Medulla oblongata (tissue), 1 donor: ENCODE data around the gene HNRNPA1.
"Not testable (repeated sequence)": the region's sequence is repeated elsewhere in the genome, so short reads cannot be mapped to it uniquely, and the experiment has no call there.

Experiments
- DNase-seq: peaks from one replicate; pipeline ENCODE4 v3.0.0-alpha.2; 2015; ENCODE audit errors: extremely low spot score

HNRNPA1 gene

GRCh38 chr12:54276368-54276767 is 4.2 kb upstream of the HNRNPA1 start:
- no peak for DNase-seq

DNA sequence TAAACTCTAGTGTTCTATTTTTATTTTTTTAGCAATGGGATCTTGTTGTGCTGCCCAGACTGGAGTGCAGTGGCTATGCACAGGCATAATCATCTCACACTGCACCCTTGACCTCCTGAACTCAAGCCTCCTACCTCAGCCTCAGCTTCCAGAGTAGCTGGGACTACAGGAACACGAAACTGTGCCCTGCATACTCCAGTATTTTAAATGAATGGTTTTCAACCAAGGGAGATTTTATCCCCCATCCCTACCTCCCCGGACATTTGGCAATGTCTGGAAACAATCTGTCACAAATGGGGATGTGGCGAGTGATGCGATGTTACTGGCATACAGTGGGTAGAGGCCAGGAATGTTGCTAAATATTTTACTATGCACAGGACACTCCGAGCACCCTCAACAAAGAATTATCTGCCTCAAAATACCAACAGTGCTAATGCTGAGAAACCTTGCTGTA is 2.7 kb upstream of the HNRNPA1 start:
- no peak for DNase-seq

DNA sequence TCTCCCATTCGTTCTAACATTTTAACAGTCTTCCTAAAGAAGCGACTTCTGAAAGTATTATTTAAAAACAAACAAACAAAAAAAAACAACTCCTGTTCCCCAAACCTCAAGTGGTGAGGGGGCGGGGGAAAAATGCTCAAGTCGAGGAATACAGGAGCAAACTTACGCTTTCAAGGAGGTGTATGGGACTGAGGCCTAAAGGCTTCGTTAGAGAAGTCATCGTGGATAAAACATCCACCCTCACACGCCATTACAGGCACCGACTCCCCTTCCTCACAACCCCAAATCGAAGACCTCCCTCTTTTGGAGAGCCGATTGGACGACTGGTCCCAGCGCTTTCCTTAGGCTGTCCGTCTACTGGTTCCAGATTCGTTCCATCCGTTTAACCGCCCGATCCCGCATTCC is 1.3 kb upstream of the HNRNPA1 start:
- DNase-seq, result no peak

DNA sequence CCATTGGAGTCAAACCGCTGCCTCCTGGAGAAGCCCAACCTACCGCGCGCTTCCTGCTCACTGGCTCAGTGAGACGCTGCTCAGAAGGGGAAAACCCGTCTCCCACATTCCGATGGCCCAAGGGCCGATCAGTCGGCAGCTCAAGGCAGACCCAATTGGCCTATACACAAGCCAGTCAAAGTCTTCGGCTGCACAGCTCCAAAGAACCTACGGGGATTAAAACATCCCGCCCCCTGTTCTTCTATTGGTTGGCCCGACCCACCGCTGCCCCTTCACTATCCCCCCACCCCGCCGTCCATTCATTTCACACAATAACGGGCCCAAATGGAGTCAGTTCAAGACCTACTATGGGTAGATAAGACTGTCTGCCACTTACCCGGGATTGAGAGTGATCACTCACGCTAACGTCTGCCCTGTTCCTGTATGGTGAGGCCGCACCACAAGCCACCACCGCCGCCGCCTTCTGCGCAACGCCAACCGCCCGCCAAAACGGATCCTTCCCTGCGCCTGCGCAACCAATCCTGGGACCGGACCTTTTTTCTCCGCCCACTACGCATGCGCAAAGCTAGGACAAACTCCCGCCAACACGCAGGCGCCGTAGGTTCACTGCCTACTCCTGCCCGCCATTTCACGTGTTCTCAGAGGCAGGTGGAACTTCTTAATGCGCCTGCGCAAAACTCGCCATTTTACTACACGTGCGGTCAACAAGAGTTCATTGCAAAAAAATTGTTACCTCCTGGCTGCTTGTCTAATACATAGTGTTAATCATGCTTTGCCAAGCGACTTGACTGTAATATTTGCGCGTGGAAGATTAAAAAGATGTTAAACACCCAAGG is 676 bp upstream of the HNRNPA1 start, which contains the start of gene CBX5:
TSS of gene CBX5 (minus strand) at position 491 of the 836 bp plus-strand sequence. CDS start 22,472 bp downstream, outside the sequence.
- peak; percentile 100 for DNase-seq

- DNase-seq, result not testable (repeated sequence)
Measured at GRCh38 chr12:54281261-54281638, 724 bp downstream of the HNRNPA1 start.

DNA sequence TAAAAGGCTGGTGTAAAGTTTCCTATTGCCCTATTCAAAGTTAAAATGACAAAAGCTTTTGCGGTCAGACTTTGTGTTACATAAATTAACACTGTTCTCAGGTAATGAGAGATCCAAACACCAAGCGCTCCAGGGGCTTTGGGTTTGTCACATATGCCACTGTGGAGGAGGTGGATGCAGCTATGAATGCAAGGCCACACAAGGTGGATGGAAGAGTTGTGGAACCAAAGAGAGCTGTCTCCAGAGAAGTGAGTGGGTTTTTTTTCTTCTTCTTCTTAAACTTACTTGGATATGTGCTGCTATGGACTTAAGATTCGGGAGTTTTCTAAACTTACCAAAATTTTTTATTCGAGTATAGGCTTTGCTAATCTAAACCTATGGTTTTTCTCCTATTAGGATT is 1.2 kb downstream of the HNRNPA1 start:
- not testable (repeated sequence) for DNase-seq

DNA sequence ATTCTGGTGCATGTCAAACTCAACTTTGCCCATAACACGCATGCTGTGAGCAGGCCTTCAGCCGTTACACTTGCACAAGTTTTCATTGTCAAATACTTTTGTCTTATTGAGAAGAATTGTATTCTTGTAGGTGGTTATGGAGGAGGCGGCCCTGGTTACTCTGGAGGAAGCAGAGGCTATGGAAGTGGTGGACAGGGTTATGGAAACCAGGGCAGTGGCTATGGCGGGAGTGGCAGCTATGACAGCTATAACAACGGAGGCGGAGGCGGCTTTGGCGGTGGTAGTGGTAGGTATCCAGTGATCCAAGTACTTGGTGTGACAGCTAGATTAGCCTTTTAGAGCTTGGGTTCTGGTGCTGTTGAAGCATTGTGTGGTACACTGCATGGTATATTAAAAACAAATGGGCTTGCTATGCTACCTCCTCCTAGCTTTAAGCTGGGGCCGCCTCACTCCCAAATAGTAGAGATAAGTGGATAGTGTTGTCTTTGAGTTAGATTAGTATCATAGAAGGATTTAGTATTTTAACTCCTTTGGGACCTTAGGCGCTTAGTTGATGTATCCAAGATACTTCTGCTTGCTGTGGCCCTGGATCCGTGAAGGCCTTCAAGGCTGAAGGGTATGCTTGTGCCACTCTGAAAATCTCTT is 2.5 kb downstream of the HNRNPA1 start:
- no peak for DNase-seq

GRCh38 chr12:54284070-54284780 is 3.7 kb downstream of the HNRNPA1 start:
- DNase-seq, result not testable (repeated sequence)

GRCh38 chr12:54285150-54286041 is 4.9 kb downstream of the HNRNPA1 start:
- DNase-seq, result no peak

- DNase-seq, result no peak
Measured at GRCh38 chr12:54286042-54287030, 5.8 kb downstream of the HNRNPA1 start.

GRCh38 chr12:54287261-54288157 is 7.0 kb downstream of the HNRNPA1 start:
- no peak for DNase-seq

- no peak for DNase-seq
Measured at GRCh38 chr12:54292083-54292930, 11.8 kb downstream of the HNRNPA1 start.

GRCh38 chr12:54292931-54293241 is 12.4 kb downstream of the HNRNPA1 start:
- DNase-seq, result no peak

GRCh38 chr12:54294152-54294952 is 13.8 kb downstream of the HNRNPA1 start:
- DNase-seq, result peak; percentile 81

GRCh38 chr12:54294953-54295566 is 14.5 kb downstream of the HNRNPA1 start:
- DNase-seq, result no peak

DNA sequence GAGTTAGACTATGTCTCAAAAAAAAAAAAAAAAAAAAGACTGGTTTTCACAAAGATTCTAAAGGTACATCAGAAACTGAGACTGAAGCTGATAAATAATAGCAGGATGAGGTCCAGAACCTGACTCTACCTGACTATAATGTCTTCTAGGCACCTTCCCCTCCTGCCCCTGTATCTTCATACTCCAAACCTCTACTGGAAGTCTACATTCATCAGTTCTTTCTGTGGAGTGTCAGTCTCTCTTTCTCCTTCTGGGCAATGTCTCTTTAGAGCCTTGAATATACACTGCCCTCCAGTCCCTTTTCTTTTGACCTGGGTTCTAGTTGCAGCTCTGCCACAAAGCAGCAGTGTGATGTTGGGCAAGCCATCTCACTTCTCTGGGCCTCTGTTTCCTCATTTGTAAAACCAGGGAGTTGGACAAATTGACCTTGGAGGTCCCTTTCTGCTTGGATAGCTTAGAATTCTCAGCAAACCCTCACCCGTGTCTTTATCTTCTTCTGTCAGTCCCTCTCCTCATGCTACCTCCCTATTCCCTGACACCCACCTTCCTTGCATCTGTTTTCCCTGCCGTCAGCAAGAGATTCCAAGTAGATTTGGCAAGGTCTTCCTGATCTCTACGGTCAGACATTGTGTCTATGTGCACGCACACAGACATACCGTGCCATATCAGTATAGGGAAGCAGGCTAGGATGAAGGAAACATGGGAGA is 16.0 kb downstream of the HNRNPA1 start:
- no peak for DNase-seq
